Upper lobe of left lung (tissue), 4 donors: ENCODE measurements around the gene TEX50.

Experiments used
- CTCF ChIP-seq, 6 experiments: fragments of 450-650 bp in 4 of 6; fragments of 200-600 bp in 2 of 6; sonication (generic) in 2 of 6; IDR thresholded peaks; one replicate each; pipeline ENCODE4 v1.5.1; 2016 to 2019; ENCODE audit warnings: antibody characterized with exemption in 6 of 6
- POLR2AphosphoS5 ChIP-seq, 2 donors: sonication (generic); formaldehyde crosslinking; IDR thresholded peaks; one replicate each; pipeline ENCODE4 v1.5.1; 2017; ENCODE audit warnings: antibody characterized with exemption in 2 of 2

- TF ChIP-seq CTCF (IDR thresholded peaks at IDR 0.05), result no peak
- TF ChIP-seq POLR2AphosphoS5 (IDR thresholded peaks at IDR 0.05), result no peak
Observed at GRCh38 chr1:173666646-173667045, 31.5 kb downstream of the TEX50 start.
